Stimulated activated CD4-positive, alpha-beta T cell treated with anti-CD3 and anti-CD28 coated beads, Interleukin-15, amount 100 ng/mL, for 1 hour (primary cell): ENCODE measurements around the gene FUNDC2.
A peak's percentile ranks its signal among the peaks of the same experiment; 100 is the strongest.
"Not testable (repeated sequence)": the region's sequence is repeated elsewhere in the genome, so short reads cannot be mapped to it uniquely, and the experiment has no call there.

ENCODE experiments used
- DNase-seq, 2 donors: peaks; one replicate each; pipeline ENCODE4 v3.0.0-alpha.2; 2020; ENCODE audit warnings: low read depth in 1 of 2, low spot score in 1 of 2

FUNDC2 gene, protein sequence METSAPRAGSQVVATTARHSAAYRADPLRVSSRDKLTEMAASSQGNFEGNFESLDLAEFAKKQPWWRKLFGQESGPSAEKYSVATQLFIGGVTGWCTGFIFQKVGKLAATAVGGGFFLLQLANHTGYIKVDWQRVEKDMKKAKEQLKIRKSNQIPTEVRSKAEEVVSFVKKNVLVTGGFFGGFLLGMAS

DNA sequence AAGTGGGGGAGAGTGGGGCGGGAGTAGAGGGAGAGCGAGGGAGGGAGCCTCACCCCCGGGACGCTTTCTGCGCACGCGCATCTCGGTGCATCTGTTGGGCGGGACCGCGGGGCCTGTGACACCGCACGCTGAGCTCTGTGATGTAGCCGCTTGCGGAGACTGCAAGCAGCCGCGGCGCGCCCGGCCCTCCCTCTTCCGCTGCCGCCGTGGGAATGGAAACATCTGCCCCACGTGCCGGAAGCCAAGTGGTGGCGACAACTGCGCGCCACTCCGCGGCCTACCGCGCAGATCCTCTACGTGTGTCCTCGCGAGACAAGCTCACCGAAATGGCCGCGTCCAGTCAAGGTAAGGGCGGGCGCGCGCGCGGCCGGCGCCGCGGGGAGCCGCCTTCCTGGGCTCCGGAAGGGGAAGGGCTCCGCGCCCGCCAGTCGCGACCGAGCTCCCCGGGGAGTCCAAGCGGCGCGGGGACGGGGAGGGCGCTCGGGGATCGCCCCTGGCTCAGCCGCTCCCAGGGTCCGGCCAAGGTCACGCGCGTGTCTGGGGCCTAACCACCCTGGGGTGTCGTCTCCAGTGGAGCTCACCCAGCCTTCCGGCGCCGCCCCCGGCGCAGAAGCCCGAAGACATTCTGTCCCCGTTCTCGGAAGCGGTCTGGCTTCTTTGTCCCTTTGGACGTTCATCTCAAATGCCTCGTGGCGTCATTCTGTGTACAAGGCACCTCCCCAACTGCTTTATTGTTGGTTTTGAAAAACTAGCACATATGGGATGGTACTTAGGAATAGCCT lies at the start of gene FUNDC2:
Gene FUNDC2, plus strand, starts transcription at position 118 of the 782 bp plus-strand sequence. Its CDS starts 95 bp downstream, at position 213.
- peak; percentile 81 to 86 for DNase-seq

DNA sequence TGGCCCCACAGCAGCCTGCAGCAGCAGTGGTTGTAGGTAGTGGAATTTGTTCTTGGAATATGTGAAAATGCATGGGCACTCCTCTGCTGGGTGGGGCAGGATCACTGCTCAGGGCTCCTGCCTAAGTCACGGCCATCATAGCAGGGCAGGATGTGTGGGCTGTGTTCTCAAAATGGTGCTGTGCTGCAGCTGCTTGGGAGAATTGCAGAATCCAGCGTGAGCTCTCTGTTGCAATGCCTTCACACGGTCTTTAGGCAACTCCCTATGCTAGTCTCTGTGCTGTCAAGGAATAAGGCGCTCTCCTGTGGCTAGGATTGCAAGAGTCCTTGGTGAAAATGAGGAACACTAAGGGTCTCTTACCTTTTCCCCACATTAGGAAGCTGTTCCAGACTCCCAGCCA lies 47.0 kb upstream of the FUNDC2 start:
- no peak for DNase-seq

DNA sequence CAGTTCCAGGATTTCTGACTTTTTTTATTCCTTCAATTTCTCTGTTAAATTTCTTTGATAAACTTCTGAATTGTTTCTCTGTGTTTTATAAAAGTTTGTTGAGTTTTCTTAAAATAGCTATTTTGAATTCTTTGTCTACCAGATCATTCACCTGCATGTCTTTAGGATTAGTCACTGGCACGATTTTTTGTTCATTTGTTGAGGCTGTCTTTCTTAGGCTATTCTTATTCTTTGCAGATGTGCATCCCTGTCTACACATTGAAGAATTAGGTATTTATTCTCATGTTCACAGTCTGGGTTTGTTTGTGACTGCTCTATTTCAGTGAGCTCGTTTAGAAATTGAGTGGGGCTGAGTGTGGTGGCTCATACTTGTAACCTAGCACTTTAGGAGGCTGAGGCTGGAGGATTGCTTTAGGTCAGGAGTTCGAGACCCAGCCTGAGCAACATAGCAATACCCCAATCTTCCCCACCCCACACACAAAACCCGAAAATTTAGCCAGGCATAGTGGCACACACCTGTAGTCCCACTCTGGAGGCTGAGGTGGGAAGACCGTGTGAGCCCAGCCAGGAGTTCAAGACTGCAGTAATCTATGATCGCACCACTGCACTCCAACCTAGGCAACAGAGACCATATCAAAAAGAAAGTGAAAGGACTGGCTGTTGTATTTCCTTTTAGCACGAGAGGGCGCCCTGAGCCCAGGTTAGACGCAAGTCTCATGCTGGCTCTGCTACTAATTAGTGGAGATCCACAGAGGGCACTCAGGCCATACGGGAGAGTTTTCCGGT lies 46.1 kb upstream of the FUNDC2 start:
- DNase-seq = peak; percentile 51 to 52

DNA sequence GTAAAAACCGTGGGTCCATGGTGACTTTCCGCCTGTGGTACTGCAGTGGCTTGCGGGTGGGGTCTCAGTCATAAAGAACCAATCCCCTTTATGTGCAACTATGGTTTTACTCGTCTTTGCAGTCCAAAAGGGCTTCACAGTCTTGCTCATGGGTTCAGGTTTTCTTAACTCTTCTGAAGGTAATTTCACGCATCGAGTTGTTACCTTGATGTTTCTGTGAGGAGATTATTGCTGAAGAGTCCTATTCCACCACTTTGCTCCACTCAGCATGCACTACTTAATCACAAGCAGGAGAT lies 45.6 kb upstream of the FUNDC2 start:
- no peak for DNase-seq

DNA sequence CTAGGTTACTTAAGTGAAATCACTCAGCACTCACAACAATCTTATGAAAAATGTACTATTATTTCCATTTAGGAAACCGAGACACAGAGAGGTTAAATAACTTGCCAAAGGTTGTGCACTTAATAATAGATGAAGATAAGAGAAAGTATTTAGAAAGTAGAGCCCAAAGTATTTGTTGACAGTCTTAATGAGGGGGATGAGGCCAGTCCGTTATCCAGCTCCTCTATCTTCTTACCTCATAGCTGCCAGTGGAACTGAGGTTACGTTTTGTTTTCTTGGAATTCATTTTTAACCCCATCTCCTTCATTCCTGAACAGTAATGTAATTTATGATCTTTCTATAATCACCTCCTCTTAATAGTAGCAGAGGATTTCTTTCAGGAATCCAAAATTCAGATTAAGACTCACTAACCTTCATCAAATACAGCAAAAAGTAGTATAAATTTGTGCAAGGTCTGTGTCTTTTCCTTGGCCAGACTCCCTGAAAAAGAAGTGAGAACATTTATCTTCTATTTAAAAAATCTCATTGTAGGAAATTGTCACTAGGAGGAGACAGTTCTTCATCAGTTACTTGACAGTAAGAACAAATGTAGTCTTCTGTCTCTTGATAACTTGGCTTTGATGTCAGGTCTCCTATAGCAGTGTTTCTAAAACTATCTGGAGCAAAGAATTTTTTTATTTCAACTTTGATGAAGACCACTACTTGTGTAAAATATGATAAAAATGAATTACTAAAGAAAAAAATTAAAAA lies 39.6 kb upstream of the FUNDC2 start:
- no peak for DNase-seq

DNA sequence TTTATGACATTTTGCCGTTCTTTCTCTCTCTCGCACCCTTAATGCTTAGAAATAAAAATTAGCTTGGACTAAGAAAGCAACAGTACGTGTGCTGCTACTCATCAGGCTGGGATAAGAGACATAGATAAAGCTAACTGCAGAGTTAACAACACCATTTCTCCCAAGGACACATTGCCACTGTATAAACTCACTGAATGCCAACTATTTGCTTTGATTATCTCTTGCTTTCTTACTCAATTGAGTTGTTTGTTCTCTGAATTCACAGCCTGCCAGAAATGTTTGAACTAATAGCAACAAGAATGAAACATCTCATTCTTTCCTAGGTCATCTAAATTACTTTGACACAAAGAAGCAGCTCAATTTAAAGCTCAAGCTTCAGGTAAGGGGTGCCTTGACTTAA lies 38.7 kb upstream of the FUNDC2 start:
- DNase-seq = no peak

DNA sequence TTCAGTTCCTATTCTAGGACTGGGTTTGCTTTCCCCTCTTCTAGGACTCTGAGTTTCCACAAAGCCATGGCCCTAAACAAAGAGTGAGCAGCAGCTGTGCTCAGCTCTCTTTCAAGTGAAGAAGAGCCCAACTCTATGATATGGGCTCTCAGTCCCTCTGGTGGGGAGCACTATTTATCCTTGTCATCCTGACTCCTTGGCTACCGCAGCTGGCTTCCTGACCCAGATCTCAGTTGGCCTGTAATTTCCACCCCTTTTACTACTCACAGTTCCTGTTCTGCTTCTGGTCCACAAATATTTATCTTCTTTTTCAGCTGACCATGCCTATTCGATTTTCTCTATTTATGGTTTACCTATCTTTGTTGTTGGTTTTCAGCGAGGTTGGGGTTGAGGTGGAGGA lies 37.9 kb upstream of the FUNDC2 start:
- no peak for DNase-seq

DNA sequence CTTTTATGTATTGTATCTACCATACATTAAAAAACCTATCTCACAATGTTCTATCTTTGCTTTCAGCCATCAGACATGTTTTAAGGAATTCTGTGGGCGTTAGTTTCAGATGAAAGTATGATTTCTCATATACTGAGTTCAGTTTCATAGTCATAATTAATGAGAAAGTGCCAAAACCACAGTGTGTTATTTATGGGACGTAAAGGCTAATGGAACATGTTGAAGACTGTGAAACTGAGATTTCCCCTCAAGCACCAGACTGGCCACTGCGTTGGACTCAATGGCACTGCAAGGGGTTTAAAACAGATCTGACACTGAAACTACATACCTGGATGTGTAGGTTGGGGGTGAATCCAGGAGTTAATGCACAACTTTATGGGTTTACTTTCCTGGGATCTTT lies 36.1 kb upstream of the FUNDC2 start:
- DNase-seq = no peak

DNA sequence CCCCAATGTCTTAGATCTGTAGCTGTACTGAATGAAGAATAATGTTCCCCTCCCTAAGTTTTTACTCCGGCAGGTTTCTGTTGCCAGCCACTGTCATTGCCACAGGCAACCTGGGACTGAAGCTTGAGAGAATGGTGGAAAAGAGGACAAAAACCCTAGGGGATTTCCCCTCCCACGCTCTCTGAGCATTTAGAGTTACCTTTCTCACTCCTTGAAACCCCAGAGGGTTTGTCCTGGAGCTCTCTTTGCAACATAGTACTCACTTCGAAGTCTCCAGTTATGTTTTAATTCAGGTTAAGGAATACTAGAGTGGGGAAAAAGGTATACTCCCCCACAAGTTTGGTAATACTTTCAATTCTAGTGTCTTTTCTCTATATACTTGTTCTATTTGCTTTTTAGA lies 35.6 kb upstream of the FUNDC2 start:
- no peak for DNase-seq

DNA sequence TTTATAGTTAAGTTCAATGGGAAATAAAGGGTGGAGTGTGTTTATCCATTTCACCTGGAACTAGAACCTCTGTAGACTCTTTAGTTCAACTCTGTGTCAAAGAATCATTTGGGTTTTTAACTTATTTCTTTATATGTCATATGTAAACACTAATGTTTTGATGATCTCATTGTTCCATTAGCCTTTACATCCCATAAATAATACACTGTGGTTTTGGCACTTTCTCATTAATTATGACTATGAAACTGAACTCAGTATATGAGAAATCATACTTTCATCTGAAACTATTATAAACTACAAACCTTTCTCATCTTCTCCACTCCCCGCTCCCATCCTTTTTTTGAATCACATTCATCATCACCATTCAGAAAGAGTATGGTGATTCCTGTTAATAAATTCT lies 35.2 kb upstream of the FUNDC2 start:
- DNase-seq = no peak

DNA sequence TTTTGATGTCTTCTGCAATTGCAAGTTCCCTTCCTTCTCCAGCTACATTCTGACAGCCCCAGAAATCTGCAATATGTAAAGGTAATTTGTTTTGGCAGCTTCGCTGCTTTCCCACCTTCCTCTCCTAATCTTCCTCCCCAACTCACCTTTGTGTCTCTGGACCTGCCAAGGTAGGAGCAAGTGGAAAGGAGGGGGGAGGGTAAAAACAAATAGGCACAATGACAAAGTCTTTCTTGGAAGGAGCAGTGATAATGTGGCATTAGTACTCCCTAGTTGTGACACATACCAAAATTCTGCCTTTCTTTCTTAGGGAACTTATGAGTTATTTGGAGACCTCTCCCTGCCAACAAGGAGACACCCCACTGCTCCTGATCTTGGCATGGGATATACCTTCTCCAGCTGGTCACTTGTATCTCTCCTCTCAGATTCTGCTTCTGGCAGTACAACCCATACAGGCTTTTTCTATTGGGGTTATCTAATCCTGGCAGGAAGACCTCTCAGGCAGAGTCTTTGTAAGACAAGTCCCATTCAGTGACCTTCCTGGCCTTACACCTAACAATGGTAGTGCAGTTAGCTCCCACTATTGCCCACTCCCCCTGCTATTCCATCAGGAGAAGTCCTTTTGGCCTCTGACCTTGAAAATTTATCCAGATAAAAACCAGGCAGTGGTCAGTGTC lies 28.3 kb upstream of the FUNDC2 start:
- no peak for DNase-seq

DNA sequence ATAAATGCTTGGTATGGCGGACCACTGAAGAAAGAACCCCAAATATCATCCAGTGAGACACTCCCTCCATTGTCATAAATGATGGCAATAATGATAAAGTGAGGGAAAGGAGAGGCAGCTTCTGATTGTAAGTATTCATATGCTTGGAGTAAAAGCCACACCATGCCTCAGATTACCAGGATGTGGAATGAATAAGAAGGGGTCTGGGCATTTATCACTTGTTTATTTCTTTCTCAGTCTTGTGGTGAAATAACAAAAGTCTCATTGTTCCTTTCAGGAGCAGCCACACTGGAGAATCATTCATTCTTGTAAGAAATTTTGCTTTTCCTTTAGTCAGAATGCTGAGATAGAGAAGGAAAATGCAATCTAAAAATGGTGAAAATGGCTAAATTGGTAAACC lies 25.8 kb upstream of the FUNDC2 start:
- DNase-seq = no peak

DNA sequence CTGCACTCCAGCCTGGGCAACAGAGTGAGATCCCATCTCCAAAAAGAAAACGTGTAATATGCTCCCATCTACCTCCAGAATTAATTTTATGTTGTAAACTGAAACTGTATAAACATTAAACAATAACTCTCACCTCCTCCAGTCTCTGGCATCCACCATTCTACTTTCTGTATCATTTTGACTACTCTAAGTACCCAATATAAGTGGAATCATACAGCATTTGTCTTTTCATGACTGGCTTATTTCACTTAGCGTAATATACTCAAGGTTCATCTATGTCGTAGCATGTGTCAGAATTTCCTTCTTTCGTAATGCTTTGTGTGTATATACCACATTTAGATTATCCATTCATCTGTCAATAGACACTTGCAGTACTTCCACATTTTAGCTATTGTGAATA lies 24.8 kb upstream of the FUNDC2 start:
- DNase-seq = no peak

DNA sequence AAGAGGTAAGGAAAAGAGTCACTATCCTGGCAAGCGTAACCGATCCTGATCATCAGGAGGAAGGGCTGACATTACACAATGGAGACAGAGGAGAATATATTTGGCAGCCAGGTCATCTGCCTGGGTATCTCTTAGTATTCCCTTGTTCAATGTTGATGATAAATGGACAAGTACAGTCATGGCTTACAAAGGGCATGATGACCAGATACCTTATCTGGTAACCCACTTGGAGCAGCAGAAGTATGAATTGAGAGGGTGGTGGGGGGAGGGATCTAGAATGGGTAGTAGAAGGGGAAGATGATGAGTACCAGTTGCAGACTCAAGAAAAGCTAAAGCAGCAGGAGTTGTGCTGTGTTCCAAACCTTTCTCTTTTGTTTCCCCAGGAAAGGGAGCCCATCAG lies 21.5 kb upstream of the FUNDC2 start:
- no peak for DNase-seq

DNA sequence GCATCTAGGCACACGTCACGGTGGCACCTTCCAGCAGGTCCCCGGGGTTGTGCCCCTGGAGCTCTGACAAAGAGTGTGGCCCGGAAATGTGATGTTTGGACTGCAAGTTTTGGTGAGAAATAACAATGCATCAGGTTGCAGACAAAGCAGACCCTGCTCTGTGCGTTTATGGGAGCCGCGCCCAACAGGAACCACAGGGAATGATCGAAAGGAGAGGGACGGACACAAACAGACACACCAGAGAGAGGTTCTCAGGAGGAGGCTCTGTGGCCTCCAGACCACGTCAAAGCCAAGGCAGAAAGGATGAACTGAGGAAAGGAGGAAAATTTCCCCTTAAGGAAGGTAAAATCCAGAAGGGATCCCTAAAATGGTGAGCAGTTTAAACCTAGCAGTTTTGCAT lies 20.3 kb upstream of the FUNDC2 start:
- not testable (repeated sequence) for DNase-seq

DNA sequence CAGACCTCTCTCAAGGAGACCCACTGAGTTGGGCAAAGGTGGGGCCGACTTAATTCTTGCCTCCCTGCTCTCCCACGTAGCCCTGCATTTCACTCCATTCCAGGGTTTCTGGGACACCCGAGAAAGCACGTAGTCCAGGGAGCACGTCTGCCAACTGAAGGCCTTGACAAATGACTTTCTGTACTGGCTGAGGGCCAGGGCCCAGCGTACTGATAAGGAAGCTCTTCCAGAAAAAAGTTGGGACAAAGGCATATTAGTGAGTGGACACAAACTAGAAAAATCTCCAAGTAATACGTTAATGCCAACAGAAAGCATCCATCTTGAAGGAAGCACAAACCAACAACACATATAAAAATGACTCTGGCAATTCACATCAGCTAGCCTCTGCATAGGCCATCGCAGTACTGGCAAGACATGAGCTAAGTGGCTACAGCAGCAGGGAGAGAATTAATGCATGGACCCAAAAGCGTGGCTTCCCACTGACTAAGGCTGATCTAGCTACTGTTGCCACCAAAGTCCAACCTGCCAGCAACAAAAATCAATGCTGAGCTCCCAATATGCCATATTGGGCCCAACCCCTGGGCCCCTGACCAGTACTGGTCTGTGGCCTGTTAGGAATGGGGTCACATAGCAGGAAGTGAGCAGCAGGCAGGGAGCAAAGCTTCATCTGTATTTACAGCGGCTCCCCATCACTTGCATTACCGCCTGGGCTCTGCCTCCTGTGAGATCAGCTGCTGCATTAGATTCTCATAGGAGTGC lies 19.6 kb upstream of the FUNDC2 start:
- DNase-seq = not testable (repeated sequence)

DNA sequence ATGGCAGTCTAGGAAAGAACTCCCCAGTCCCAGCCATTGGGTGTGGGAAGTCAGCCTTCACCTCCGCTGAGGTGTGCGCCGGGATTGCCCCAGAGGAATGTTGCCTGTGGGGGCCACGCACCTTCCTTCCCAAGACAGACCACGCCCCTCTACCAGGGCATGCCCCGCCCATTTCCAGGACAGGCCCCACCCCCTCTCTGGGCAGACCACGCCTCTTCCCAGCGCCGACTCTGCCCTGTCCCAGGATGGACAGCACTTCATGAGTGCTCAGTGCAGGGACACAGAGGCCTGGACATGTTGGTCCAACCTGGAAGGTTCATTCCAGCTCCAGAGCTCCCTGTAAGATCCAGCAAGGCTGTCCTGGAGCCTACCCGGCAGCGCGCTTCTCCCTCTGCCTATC lies 18.1 kb upstream of the FUNDC2 start:
- DNase-seq = not testable (repeated sequence)

DNA sequence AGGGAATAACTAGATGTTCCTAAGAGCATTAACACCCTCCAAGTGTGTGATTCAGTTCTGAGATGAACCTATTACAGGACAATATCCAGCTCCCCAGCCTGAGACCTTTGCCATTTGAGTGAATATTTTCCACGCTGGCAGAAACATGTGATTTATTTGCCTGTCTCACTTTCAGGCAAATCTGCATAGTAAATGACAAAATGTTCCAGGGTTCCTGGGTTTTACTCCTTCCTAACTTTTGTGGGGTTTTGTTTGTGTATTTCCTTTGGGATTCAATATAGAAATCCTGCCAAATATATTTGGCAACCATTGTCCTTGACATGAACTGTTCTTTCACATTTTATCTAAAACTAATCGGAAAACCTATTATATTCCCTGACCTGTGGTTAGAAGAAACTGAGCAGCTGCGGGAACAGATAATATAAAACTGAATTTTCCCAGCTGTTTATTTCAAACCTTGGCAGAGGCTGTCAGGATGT lies 16.6 kb upstream of the FUNDC2 start:
- DNase-seq = no peak

DNA sequence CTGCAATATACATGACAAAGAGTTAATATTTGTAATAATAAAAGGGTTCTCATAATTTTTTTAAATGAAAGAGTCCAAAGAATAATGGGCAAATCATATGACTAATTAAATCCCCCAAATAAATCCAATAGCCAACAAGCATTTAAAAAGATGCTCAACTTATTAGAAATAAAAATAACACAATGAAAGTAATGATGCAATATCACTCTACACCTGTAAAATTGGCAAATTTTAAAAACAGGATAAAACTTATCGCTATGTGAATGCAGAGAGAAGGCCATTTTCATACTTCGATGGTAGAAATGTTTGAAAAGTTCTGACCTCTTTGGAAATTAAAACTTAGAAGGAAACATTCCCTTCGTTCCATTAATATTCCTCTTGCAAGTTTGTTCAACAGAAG lies 6.1 kb upstream of the FUNDC2 start:
- DNase-seq = no peak

DNA sequence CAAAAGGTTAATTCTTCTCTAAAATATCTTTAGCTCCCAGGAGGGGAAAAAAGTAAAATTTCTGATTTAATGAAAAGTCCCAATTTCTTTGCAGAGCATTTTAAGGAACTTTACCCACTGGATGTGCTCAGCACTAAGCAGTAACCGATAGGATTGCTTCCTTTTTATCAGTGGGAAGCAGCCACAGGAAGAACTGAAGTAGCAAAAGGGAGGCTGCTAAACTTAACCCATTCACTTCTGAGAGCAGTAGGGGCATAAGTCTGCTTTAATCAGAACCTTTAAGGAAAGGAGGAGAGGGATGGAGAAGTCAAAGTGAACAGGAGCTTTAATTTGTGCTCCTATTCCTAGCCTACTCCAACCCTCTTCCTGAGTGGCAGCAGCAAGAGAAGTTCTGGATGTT lies 4.1 kb upstream of the FUNDC2 start, which contains the start of gene F8:
Gene F8, minus strand, starts transcription at position 139 of the 400 bp plus-strand sequence. CDS start 171 bp downstream, outside the sequence.
- no peak for DNase-seq
